Sciatic nerve (tissue), 2 donors: ENCODE results near the gene TNS3. TPM values are rescaled to one million over a fixed set of nuclear protein-coding genes. Genes with fewer than 3 reads are reported as not detected.
"Not testable (repeated sequence)": the region's sequence is repeated elsewhere in the genome, so short reads cannot be mapped to it uniquely, and the experiment has no call there.

ENCODE experiments used
- ATAC-seq: fragments of 200-7000 bp; cut with Tn5 transposase; one replicate; pipeline ENCODE4 v1.9.1; 2020; ENCODE audit warnings: mild to moderate bottlenecking, moderate library complexity
- DNase-seq: peaks from one replicate; pipeline ENCODE4 v3.0.0-alpha.2; 2020; ENCODE audit warnings: low spot score
- intact Hi-C: fragments of 100-400 bp; cut with DNase I; formaldehyde crosslinking; loops from one replicate; pipeline ENCODE4 v1.14.2; 2022
- total RNA-seq: library from RNA; stranded (reverse); fragmentation: NEBNext Ultra II Directional; extraction: Animal tissue kit (Norgen Biotek cat#: 25700); gene quantifications from one replicate; pipeline ENCODE4 v1.2.1, GENCODE V29; 2021
- donor health status: DM: no; HTN: no; CAD: no.
- donor health status: DM: no; HTN: no; CAD: no.

TNS3 gene
- total RNA-seq, 1 donor from 2014 or later = 230 TPM

- intact Hi-C loops = no loop called here
- ATAC-seq = no peak
- DNase-seq = no peak
These were observed 130.1 kb downstream of the TNS3 start for GRCh38 chr7:47451851-47452205.

DNA sequence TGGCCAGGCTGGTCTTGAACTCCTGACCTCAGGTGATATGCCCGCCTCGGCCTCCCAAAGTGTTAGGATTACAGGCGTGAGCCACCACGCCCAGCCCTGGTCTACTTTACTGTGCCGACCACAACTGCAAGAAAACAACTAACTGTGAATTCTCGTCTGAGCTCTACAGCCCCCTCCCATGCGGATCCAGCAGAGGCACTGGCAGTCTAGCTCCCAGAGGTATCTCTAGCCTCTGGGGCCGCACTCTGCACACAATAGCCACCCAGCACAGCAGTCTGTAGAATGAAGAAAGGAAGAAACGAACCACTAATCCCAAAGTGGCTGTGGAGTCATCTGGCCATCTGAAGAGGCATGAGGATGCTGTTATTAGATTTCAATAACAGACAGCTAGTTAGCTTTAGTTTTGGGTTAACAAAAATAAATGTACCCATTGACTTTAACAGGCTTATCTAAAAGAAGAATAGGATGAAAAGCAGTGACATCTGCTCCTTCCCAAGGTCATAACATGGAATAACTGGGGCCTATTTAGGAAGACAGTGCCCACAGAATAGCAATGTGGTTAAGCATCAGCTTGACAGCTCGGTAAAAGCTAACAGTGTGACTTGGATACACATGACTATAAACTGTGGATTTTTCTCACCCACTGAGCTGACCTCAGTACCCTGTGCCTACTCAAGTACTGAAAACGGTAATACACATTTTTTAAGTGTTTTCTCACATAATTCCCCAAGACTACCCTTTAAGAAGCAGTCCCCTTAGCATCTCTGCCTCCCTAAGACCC lies 131.9 kb downstream of the TNS3 start:
- ATAC-seq (no peak), DNase-seq (no peak)
- intact Hi-C loops = no loop called here

- DNase-seq = no peak
- intact Hi-C loops = no loop called here
- no peak for ATAC-seq
These were observed 132.9 kb downstream of the TNS3 start for GRCh38 chr7:47448971-47449370.

DNA sequence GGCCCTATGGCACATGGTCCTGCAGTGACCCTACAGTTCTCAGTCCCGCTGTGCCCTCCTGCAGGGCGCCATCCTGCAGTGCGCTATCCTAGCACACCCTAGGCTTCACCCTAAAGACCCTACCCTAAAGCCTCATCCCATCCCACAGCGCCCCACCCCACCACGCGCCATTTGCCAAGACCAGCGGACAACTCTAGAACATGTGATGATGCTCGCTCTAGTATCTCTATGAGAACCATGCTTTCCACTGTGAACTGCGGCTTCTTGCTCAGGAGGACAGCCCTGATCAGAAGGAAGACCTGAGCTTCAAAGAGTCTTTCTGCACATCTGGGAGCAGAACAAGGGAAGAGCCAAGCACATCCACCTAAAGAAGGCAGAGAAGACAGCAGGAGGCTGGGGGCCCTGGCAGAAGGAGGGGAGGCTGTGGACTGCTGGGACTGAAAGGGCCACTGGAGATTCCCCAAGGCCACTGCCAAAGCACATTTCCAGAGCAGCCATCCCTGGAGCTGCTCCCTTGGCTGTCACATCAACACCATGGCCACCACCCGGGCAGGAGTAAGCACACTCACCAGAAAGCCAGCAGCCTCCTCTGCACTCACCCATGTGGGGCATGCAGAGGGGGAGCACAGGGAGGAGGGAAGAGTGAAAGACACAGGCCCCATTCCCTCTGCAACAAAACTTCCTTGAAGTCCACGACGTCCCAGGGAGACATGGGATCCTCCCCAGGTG lies 134.1 kb downstream of the TNS3 start:
- DNase-seq = no peak
- no peak for ATAC-seq
- intact Hi-C loops = no loop called here

DNA sequence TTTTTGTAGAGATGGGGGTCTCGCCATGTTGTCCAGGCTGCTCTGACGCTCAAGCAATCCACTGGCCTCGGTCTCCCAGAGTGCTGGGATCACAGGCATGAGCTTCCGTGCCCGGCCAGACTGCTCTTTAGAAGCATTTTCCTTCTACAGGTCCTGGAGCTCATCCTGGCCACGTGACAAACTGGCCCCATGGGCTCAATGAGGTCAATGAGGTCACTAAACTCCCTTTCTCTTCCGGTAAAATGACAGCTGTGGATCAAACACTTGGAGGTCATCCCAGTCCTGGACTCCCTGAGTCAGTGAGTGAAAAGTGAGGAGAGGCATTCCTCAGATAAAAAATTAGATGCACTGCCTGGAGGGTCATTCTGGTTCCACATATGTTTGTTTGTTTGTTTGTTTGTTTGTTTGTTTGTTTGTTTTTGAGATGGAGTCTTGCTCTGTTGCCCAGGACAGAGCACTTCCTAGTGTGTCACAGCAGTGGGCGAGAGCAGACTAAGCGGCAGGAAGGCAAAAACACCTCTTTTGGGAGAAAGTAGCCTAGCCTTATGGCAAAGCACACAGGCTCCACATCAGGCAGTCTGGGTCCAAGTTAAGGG lies 134.9 kb downstream of the TNS3 start:
- intact Hi-C loops = no loop called here
- DNase-seq (peak; percentile 52), ATAC-seq (no peak)

GRCh38 chr7:47444376-47445098 lies 137.4 kb downstream of the TNS3 start:
- intact Hi-C loops = no loop called here
- peak; percentile 57 for ATAC-seq
- DNase-seq = peak; percentile 61

DNA sequence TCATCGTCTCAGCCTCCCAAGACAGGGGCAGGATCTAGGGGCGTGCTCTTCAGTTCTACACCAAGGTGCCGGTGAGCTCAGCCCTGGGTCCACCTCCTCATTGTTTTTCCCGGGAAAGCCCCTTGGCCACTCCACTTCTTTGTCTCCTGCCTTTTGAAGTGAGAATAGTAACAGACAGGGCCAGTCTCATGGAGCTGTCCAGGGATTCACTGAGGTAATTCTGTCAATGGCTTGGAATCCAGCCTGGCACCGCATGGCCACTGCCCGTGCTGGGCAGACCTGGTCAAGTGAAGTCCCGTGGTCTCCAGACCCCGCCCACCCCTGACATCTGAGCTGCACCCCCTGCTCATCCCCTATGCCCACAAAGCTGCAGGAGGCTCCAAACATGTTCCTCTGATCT lies 138.9 kb downstream of the TNS3 start:
- DNase-seq (peak; percentile 54), ATAC-seq (no peak)
- intact Hi-C loops = no loop called here

GRCh38 chr7:47442605-47442865 lies 139.4 kb downstream of the TNS3 start:
- intact Hi-C loops = no loop called here
- no peak for DNase-seq
- ATAC-seq = no peak

GRCh38 chr7:47441796-47442604 lies 139.9 kb downstream of the TNS3 start:
- intact Hi-C loops = no loop called here
- no peak for ATAC-seq
- DNase-seq = no peak

GRCh38 chr7:47441048-47441447 lies 140.9 kb downstream of the TNS3 start:
- intact Hi-C loops, ATAC-seq, DNase-seq: not testable (repeated sequence)

GRCh38 chr7:47440320-47440719 lies 141.6 kb downstream of the TNS3 start:
- intact Hi-C loops = no loop called here
- no peak for DNase-seq
- no peak for ATAC-seq

- intact Hi-C loops = no loop called here
- no peak for ATAC-seq
- DNase-seq = peak; percentile 54
These were observed 142.7 kb downstream of the TNS3 start for GRCh38 chr7:47439181-47439667.

DNA sequence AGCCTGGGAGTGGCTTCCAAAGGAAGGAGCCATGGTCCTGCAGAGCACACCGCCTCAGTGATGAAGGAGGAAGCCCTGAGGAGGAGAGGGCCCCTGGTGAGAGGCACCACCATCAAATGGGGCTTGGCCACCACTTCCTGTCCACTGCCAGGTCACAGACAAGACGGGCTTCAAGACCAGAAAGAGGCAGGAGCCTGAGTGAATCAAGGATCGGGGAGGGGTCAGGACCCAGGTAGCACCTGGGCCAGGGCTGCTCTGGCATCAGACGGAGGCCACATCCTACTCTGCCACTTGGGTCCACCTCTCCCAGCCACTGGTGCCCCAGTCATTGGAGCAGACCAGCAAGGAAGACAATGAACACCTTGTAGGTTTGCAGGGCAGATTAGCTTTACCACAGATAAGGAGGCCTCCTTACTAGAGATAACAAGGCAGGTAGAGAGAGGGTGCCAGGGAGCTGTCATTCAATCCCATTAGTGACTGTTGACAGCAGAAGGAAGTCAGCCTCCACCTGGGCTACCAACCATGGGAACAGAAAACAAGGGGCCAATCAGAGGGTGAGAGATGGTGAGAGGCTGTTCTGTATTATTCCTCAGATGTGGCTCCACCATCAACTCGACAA lies 143.4 kb downstream of the TNS3 start:
- intact Hi-C loops = no loop called here
- DNase-seq (no peak), ATAC-seq (no peak)

GRCh38 chr7:47435889-47436312 lies 146.0 kb downstream of the TNS3 start:
- ATAC-seq = peak; percentile 90
- intact Hi-C loops = no loop called here
- DNase-seq = peak; percentile 83

DNA sequence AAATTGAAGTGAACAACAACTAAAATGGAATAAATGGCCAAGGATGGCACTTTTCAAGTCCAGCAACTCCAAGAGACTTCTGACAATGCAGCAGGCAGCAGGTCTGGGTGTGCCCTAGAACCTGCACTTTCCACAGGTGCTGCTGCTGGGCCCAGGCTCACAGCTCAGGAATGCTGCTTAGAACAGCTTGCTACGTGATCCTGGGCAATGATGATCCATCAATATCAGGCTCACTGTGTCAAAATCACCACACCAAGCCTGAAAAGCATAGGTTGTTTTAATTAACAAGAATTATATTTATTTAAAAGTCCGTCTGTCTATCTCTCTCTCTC lies 148.4 kb downstream of the TNS3 start:
- intact Hi-C loops = no loop called here
- ATAC-seq (no peak), DNase-seq (no peak)

DNA sequence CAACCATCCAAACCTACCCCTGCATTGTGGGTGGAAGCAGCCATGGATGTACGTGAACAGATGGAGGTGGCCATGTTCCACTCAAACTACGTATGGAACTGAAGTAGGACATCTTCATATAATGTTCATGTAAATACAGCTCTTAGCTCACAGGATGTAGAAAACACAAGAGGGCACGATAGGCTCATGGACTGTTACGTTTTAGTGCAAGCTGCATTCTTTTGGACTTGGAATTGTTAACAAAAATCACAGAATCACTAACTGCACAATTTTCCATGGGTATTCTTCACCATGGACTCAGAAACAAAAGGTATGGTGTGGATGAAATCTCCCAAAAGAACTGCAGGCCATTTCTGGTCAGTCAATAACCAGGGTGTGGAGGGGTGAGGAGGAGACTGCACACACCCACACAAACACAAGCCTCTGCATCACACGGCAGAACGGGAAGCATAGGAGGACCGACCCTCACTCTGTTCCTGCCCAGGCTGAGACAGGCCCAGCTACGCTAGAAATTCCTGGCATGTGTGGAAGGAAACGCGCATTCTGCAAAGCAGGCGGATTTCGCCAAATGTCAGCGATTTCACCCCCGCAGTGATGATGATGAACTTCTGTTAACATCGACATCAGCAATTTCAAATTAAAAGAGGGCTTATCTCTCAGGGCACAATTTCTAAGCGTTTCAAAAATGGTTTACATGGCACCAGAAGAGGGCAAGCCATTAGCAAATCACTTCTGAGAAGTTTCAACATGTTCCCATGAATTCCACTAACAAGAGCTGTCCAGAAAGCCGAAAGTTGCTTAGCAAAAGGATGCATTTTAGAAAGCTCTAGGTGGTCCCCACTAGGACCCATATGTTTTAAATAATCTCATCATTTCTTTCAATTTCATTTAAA lies 149.0 kb downstream of the TNS3 start:
- peak; percentile 60 for ATAC-seq
- intact Hi-C loops = no loop called here
- DNase-seq = peak; percentile 70

DNA sequence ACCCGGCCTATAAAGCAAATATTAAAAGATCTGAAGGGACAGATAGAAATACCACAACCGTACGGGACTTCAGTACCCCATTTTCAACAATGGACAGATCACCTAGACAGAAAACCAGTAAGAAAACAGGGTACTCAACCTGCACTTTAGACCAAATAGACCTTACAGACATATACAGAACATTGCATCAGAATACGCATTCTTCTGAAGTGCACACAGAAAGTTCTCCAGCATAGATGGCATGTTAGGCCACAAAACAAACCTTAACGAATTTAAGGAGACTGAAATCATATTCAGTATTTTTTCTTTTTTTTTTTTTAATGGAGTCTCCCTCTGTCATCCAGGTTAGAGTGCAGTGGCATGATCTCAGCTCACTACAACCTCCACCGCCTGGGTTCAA lies 151.5 kb downstream of the TNS3 start:
- DNase-seq (no peak), ATAC-seq (no peak)
- intact Hi-C loops = no loop called here
